SK-N-SH (cell line): ENCODE measurements around the gene PANX2.

ENCODE experiments used
- EP300 ChIP-seq, 2 experiments: IDR thresholded peaks; 2 replicates each; pipeline versions ENCODE4 v1.4.0 to v1.6.1; 2012; ENCODE audit warnings: borderline replicate concordance in 1 of 2, low read depth in 1 of 2, low read length in 1 of 2
- GABPA ChIP-seq: IDR thresholded peaks from 2 replicates; pipeline ENCODE4 v1.4.0; 2012; ENCODE audit warnings: low read depth, mild to moderate bottlenecking
- JUND ChIP-seq: IDR thresholded peaks from 2 replicates; pipeline ENCODE4 v1.4.0; 2012
- NFIC ChIP-seq: IDR thresholded peaks from 2 replicates; pipeline ENCODE4 v1.4.0; 2012; ENCODE audit warnings: borderline replicate concordance
- POLR2AphosphoS5 ChIP-seq: IDR thresholded peaks from 2 replicates; pipeline ENCODE4 v1.6.1; 2012; ENCODE audit warnings: low read depth, low read length
- REST ChIP-seq: IDR thresholded peaks from 2 replicates; pipeline ENCODE4 v1.6.1; 2012; ENCODE audit warnings: mild to moderate bottlenecking, low read depth, low read length, moderate library complexity
- SIN3A ChIP-seq: IDR thresholded peaks from 2 replicates; pipeline ENCODE4 v1.6.1; 2012; ENCODE audit warnings: low read depth, mild to moderate bottlenecking, low read length, moderate library complexity, borderline replicate concordance
- SMC3 ChIP-seq: IDR thresholded peaks from 2 replicates; pipeline ENCODE4 v1.6.1; 2012; ENCODE audit warnings: low read depth, low read length, improper control_type of control experiment
- TAF1 ChIP-seq: IDR thresholded peaks from 2 replicates; pipeline ENCODE4 v1.6.1; 2012; ENCODE audit warnings: low read depth, mild to moderate bottlenecking, low read length, moderate library complexity, borderline replicate concordance
- YY1 ChIP-seq: IDR thresholded peaks from 2 replicates; pipeline ENCODE4 v1.4.0; 2012; ENCODE audit warnings: low read depth, mild to moderate bottlenecking
- TF ChIP-seq, protein P1 (sequence below): fragments of 200-600 bp; sonication (generic); IDR thresholded peaks from 2 replicates; pipeline ENCODE4 v1.6.1; 2017; ENCODE audit warnings: antibody characterized with exemption, mild to moderate bottlenecking, moderate library complexity

GRCh38 chr22:50215297-50216054, 44.9 kb downstream of the PANX2 start:
- TF ChIP-seq SIN3A (no peak), TAF1 (no peak), POLR2AphosphoS5 (no peak), YY1 (no peak), GABPA (no peak), SMC3 (no peak), REST (no peak), JUND (no peak), EP300 (IDR thresholded peaks at IDR 0.05; ENCODE audit: borderline replicate concordance in 1 of 2, low read depth in 1 of 2, low read length in 1 of 2) (no peak), NFIC (no peak)
- TF ChIP-seq, protein P1, sequence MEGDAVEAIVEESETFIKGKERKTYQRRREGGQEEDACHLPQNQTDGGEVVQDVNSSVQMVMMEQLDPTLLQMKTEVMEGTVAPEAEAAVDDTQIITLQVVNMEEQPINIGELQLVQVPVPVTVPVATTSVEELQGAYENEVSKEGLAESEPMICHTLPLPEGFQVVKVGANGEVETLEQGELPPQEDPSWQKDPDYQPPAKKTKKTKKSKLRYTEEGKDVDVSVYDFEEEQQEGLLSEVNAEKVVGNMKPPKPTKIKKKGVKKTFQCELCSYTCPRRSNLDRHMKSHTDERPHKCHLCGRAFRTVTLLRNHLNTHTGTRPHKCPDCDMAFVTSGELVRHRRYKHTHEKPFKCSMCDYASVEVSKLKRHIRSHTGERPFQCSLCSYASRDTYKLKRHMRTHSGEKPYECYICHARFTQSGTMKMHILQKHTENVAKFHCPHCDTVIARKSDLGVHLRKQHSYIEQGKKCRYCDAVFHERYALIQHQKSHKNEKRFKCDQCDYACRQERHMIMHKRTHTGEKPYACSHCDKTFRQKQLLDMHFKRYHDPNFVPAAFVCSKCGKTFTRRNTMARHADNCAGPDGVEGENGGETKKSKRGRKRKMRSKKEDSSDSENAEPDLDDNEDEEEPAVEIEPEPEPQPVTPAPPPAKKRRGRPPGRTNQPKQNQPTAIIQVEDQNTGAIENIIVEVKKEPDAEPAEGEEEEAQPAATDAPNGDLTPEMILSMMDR, result no peak
